ENCODE measurements around the gene ITIH5.

- no peak for TF ChIP-seq TARDBP (IDR thresholded peaks at IDR 0.05)
- no peak for TF ChIP-seq SP1 (IDR thresholded peaks at IDR 0.05)
- no peak for TF ChIP-seq BHLHE40 (IDR thresholded peaks at IDR 0.05; ENCODE audit: borderline replicate concordance)
- no peak for TF ChIP-seq ELF4 (IDR thresholded peaks at IDR 0.05)
- no peak for TF ChIP-seq ARNT (IDR thresholded peaks at IDR 0.05)
- TF ChIP-seq LEF1 (IDR thresholded peaks at IDR 0.05; ENCODE audit: borderline replicate concordance) = no peak
These were observed 20.6 kb upstream of the ITIH5 start for GRCh38 chr10:7687228-7687907.

Measured in HEK293T (cell line).